Peyer's patch (tissue), 4 donors: Measurements from ENCODE around the gene PLXNB2.

ENCODE experiments used
- POLR2A ChIP-seq, 2 donors: fragments of 450-650 bp; IDR thresholded peaks; one replicate each; pipeline ENCODE4 v1.5.1; 2017; ENCODE audit warnings: antibody characterized with exemption in 2 of 2, mild to moderate bottlenecking in 2 of 2, moderate library complexity in 2 of 2
- TF ChIP-seq, protein P1 (sequence below), 6 experiments: fragments of 450-650 bp in 4 of 6; fragments of 200-600 bp in 2 of 6; sonication (generic) in 1 of 6; IDR thresholded peaks; one replicate each; pipeline ENCODE4 v1.5.1; 2017 to 2019; ENCODE audit warnings: antibody characterized with exemption in 6 of 6, mild to moderate bottlenecking in 3 of 6, moderate library complexity in 1 of 6

DNA sequence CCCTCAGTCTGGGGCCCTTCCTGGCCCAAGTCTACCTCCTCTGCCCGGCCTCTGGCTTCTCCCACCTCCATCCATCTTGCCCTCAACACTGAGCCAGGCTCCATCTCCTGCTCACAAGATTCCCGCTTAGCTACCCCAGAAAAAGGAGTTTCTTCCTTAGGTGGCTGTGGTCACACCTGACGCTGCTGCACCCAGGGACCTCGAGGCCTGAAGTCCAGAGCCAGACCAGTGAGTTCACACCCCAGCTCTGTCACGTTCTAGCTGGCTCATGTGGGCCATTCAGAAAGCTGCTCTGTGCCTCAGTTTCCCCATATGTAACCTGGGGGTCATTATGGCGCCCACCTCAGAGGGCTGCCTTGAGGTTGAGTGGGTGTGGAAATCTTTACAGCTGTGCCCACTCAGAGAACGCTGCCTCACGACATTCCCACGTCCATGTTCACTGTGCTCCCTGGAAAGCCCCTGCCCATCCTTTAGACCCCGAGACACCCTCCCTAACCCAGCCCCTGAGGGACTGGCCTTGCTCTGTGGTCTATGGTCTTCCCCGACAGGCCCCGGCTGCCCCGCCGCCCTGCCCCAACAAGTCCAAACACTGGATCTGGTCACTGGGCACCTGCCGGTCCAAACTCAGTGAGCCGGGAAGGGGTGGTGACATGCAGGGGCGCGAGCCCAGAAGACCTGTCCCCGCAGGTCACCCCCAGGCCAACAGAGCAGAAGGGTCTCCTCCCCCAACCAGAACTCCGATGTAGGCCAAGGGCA, 9.8 kb downstream of the PLXNB2 start:
- TF ChIP-seq, protein P1, sequence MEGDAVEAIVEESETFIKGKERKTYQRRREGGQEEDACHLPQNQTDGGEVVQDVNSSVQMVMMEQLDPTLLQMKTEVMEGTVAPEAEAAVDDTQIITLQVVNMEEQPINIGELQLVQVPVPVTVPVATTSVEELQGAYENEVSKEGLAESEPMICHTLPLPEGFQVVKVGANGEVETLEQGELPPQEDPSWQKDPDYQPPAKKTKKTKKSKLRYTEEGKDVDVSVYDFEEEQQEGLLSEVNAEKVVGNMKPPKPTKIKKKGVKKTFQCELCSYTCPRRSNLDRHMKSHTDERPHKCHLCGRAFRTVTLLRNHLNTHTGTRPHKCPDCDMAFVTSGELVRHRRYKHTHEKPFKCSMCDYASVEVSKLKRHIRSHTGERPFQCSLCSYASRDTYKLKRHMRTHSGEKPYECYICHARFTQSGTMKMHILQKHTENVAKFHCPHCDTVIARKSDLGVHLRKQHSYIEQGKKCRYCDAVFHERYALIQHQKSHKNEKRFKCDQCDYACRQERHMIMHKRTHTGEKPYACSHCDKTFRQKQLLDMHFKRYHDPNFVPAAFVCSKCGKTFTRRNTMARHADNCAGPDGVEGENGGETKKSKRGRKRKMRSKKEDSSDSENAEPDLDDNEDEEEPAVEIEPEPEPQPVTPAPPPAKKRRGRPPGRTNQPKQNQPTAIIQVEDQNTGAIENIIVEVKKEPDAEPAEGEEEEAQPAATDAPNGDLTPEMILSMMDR (IDR thresholded peaks at IDR 0.05), result no peak
- TF ChIP-seq POLR2A (IDR thresholded peaks at IDR 0.05), result no peak
